GM19452 (cell line): ENCODE data around the gene WWOX.

Experiments
- ATAC-seq: cut with Tn5 transposase; IDR thresholded peaks from one replicate; pipeline ENCODE4 v1.9.1; 2021; ENCODE audit not compliant: unreplicated experiment

The WWOX gene

DNA sequence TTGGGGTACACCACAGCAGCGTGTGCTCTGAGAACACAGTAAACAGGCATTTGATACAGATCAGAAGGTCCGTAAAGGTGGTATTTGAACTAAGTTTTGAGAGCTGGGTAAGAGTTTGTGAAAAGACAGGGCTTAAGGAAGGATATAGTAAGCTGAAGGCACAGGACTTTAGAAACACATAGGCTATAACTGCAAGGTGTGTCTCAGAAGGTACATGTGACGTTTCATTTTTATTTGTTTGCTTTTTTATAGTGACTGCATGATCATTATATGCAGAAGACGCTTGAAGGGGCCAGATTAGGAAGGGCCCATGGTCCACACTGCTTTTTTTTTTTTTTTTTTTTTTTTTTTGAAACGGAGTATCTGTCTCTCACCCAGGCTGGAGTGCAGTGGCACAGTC lies 644.6 kb downstream of the WWOX start:
- ATAC-seq = no peak

DNA sequence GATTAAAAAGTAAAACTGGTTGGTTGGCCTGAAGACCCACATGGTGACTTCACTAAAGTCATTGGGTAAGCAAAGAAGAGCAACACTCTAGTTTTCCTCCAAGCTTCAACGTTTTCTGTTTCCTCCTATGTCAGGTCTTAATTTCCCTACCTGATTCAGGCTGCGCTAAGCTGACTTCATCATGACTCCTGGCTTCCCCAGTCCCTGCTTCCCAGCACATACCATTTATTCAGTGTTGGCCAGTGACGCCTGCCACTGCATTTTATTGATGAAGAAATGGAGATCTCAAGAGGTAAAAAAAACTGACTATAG lies 645.3 kb downstream of the WWOX start:
- ATAC-seq = no peak

DNA sequence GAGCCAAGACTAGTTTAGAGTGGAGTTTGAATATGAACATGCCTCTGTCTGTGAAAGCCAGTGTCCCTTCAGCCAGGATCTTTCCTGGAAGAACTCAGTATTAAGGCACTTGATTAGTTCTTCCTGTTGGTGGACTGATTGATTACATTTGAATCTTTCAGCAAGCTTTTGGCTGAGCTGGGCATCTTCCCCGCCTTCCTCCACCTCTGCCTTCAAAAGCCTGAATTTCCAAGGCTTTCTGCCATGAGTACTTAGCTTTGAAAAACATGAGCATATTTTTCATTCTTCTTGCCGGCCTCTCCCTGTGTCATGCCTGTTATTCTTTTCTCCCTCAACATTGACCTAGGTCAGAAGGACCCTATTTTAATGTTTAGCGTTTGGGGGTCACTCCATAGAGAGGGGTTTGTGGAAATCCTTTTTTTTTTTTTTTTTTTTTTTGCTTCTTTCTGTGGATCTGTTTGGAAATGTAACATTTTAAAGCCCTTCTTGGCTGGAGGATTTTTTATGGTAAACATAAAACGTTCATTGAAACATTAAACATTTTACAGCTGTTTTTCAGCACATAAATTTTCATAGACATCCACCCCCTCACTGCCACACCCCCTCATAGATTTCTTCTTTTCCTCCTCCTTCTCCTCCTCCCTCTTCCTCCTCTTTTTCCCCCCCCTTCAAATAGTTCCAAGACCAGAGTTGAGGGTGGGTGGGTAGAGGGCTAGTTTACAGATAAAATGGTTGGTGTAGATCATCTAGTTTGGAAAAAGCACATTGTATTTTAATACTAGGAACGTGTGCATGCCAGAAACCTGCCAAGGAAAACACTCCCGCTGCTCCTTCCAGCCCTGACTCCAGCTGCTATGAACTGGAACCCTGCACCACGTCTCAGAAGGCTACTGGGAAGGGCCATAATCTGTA lies 645.9 kb downstream of the WWOX start:
- no peak for ATAC-seq

DNA sequence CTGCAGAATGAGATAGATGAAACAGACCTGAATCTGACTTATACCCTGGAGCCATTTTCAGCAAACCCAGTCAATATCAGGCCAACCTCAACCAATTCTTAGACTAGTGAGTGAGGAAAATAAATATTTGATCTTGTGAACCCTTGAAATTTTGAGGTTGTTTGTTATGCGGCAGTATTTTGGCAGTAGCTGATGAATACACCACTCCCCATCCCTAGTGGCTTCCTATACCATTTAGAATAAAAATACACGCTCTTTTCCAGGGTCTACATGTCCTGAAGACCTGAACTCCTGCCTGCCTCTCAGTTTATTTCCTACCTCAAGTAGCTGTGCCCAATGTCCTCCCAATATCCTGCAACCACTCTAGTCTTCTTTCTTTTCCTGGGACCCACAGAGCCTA lies 647.3 kb downstream of the WWOX start:
- no peak for ATAC-seq

DNA sequence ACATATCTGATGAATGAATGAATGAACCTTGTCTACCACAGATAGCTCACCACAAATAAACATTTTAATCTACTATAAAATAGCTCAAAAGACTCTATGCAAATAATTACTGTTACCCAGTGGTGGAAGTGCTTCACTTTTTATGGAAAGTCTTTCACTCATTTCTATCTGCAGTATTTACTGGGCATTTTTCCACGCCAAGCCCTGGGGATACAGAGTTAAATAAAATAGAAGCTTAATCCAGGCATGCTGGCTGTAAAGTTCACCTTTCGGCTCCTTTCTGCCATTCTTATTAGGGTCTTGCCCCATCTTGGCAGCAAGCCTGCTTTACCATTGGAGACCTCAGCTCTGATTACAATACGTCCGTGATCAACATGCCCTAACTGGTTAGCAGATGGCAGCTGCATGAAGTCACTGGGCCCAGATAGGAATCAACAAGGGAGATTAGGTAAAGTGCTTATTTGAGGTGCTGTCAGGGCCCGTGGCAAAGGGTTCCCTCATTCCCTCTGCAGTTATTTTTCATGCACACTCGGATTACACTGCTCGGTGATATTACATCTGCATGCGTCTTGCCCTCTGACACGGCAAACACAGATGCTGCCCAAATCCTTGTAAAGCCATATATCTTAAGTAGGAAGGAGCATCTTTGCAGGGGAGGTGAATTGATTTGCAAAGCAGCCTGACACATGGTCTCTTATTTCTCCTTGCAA lies 648.9 kb downstream of the WWOX start:
- no peak for ATAC-seq

DNA sequence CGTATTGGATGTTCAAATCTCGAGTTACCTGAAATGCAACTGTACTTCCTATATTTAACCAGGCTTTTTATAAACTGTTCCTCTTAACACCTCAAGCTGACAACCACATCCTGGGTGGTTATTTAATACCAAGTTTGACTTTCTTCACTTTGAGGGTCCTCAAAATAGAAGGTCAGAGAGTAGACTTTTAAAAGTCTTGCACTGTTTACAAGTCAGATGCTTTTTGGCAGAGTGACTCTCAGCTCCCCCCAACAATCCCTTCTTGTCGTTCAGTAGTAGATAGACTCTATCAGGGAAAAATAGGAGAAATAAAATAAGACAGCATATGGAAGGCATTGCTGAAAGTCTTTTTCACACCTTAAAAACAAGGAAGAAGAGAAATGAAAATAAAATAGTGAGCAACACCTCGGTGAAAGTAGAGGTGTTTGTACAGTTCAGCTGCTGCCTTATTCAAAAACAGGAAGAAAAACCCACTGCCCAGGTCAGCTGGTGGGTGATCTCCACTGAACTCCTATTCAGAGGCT lies 650.4 kb downstream of the WWOX start:
- ATAC-seq = peak; percentile 86

DNA sequence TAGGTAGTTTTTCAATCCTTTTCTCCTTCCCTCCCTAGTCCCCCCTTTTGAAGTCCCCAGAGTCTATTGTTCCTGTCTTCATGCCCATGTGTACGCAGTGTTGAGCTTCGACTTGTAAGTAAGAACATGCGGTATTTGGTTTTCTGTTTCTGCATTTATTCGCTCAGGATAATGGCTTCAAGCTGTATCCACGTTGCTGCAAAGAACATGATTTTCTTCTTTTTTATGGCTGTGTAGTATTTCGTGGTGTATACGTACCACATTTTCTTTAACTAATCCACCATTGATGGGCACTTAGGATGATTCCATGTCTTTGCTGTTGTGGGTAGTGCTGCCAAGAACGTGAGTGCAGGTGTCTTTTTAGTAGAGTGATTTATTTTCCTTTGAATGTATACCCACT lies 651.2 kb downstream of the WWOX start:
- ATAC-seq = no peak

DNA sequence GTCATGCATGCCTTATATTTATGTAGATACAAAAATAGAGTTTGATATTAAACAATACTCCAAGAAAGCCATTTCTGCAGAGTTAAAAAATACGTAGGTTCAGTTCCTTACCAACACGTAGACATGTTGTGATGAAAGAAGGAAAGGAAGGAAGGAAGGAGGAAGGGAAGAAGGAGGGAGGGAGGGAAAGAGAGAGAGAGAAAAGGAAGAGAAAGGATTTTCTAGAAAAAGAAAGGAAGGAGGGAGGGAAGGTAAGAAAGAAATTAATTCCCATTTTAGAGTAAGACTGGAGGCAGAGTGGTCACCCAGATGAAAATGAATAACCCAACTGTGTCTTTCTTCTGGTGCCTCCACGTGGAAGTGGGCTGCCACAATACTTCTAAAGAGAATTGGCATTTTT lies 652.1 kb downstream of the WWOX start:
- no peak for ATAC-seq

DNA sequence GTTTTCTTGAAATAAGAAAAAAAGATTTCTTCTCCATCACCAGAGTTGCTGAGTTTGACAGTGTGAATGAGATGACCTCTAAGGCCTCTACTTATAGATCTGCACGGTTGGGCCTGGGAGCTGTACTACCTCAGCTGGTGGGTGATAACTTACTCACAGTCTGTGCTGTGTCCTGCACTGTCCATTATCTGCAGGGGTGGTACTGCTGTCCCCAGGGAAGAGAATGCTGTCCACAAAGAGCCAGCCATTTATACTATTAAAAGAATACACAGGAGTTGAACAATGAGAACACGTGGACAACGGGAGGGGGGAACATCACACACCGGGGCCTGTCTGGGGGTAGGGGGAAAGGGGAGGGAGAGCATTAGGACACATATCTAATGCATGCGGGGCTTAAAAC lies 655.3 kb downstream of the WWOX start:
- ATAC-seq = no peak

DNA sequence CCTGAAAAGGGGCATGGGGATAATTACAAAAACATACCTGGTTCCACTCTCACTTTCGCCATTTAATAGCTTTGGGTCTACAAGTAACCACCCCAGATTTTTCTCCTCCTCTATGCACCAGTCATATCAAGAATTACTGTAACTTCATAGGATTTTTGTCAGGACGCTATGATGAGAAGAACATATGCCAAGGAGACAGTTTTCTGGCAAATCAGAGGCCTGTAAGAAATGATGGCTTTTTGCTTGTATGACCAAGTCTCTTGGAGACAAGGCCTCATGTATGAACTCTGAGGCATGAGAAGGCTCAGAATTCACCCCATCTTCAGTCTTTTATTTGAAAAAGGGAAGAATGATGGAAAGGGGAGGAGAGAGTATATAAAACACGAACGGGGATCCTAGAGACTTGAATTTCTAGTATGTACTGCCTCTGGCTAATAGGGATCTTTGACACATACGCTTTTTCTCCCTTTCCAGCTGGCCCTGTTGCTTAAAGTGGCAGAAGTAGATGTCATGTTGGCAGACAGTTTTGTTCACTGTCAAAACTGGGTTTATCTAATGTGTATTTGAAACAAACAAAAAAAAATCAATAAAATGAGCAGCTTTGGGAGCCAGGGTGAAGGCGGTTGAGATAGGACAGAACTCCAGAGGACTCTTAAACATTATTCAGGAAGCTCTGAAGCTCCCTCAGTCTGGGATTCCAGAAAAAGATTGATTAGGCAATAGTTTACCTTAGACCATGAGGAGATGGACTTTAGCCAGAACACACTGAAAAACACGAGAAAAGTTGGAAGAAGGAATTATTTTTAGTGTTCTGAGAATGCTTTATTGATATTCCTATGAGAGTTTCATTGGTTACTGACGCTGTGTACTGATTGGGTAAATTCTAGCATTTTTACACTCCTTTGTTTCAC lies 656.6 kb downstream of the WWOX start:
- ATAC-seq = no peak

DNA sequence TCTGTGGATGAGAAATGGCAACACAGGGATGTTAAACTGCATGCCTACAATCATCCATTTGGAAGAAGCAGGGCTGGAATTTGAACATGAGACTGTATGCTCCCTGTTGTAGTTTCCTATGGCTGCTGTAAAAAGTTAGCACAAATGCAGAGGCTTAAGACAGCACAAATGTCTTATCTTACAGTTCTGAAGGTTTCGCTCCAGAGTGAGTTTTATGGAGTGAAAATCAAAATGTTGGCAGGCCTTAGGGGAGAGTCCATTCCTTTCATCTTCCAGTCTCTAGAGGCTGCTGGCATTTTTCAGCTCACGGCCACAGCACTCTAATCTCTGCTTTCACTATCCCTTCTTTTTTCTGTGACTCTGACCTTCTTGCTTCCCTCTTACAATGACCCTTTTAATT lies 660.1 kb downstream of the WWOX start:
- no peak for ATAC-seq

DNA sequence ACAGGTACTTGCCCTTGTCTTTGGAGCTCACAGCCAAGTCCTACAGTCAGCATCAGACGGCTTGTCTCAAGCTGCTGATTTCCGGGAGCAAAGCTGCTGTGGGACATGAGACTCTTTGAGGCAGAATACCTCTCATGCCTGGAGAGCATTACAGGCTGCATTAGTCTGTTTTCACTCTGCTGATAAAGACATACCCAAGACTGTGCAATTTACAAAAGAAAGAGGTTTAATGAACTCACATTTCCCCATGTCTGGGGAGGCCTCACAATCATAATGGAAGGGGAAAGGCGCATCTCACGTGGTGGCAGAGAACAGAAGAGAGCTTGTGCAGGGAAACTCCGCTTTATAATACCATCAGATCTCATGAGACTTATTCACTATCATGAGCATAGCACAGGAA lies 661.2 kb downstream of the WWOX start:
- ATAC-seq = no peak

DNA sequence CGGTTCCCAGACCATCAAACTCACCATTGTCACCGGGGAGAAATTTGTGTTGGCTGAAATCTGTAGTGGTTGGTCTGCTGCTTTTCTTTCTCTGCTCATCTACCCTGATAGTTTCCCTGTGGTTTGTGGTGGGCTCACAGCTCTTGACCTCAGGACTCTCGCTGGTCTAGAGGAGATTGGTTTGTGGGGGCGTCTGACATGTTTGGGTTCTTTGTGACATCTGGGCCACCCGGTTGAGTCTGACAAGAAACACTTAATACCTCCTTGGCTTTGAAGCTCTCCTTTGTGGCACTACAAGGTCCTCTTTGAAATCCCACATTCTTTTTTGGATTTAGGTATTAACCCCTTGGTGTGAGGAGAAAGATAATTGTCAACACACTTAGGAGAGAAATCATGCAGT lies 662.0 kb downstream of the WWOX start:
- peak; percentile 77 for ATAC-seq

DNA sequence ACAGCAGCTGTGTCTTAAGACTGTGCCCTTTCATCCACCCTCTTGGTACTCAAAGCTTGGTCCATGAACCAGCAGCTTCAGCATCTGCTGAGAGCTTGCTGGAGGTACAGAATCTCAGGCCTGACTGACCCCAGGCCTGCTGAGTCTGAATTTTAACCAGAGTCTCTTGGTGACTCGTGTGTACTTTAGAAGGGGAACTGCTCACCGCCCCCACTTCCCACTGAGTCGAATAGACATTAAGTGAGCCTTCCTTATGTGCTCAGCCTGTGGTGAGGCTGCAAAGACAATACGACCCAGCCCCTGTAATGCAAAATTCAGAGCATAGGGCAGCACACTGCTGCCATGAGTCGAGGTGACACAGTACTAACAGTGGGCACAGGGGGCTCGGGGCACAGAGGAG lies 662.8 kb downstream of the WWOX start:
- ATAC-seq = peak; percentile 68

DNA sequence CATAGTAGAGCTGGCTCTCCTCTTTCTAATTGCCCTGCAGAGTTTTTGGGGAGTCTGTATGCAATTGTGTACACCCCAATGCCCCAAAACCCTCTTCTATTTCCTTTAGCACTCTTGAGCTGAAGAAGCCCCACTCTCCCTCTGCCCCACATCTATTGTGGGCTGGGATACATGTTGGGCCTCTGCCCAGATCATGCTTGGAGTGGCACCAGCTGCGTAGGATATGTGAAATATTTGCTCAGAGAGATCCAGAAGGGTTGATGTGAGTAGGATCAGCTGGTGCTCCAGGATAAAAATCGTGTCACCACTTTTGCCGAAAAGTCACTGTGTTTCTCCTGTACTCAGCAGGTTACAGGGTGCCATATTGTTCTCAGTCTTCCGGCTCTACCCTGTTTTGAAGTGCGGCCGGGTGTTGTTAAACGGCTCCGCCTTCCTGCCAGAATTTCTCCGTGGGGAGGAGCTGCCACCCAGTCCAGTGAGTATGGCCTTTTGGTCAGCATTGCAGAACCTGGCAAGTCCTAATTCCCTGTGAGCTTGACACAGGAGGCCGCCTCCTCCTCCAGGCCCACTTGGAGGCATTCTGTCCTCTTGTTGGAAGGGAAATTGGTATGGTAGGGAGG lies 664.5 kb downstream of the WWOX start:
- ATAC-seq = no peak

DNA sequence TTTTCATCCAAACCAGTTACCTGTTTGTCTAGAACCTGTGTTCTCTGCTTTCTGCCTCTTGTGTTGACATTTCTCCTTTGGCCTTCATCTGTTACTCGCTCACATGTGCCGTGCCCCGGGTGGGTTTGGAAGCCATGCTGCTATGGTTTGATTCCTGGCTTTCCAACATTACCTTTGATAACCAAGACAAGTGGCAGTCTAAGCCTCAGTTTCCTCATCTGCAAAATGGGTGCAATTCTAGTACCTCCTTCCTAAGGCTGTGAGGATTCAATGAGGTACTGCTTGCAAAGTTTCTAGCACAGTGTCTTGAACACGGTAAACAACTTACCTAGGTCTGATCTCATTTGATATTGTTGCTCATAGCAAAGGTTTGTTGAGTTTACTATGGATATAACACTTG lies 665.0 kb downstream of the WWOX start:
- ATAC-seq = no peak

DNA sequence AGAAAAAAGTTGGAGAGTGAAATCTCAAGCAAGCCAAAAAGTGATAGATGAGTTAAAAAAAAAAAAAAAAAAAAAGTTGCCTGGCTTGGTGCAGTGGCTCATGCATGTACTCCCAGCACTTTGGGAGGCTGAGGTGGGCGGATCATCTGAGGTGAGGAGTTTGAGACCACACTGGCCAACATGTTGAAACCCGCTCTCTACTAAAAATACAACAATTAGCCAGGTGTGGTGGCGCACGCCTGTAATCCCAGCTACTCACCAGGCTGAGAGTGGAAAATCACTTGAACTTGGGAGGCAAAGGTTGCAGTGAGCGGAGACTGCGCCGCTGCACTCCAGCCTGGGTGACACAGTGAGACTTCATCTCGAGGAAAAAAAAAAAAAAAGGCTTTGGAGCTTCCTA lies 668.8 kb downstream of the WWOX start:
- ATAC-seq = no peak

DNA sequence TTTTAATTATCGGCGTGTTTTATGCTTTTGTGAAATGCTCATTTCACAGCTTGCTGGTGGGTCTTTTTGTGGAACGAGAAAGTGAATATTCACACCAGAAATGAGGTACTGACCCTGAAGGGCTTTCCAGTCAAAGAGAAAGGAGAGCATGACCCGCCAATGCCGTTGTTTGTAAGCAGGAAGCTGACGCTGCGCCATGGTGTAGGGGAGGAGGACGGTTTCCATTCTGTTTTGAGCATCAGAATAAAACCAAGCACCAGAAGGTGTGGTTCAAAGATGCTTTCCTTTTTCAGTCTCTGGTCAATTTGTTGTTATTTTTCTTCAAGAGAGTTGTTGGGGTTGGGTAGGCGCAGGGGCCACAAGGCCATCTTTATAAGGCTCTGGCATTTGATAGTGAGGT lies 669.3 kb downstream of the WWOX start:
- ATAC-seq = no peak

DNA sequence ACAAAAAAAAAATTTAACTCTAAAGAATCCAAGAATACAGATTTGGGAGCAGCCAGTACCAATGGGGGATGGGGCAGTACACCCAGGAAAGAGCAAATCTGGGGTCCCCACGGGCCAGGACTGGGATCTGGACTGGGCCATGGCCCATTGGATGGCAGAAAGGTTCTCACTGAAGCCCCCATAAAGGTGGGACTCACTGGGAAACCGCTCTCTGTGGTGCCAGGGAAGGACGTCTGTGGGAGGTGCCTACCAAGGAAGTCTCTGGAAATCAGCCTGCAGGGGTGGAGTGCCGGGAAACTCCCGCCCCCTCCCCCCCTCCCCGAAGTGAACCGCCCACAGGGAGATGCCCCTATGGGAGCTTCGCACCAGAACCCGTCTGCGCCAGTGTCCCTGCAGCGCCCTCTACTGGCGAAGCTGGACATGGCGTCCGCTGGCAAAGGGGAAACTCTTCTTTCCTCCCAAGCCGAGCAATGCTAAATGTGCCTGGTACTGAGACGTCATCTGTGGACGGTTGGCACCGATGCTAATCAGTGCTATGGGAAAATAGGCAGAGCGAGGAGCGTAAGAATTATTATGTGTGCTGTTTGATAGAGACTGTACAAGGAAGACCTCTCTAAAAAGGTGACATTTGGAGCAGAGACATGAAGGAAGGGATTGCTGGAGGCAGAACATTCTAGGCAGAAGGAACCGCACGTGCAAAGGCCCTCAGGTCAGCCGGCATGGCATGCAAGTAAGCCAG lies 671.1 kb downstream of the WWOX start:
- no peak for ATAC-seq

DNA sequence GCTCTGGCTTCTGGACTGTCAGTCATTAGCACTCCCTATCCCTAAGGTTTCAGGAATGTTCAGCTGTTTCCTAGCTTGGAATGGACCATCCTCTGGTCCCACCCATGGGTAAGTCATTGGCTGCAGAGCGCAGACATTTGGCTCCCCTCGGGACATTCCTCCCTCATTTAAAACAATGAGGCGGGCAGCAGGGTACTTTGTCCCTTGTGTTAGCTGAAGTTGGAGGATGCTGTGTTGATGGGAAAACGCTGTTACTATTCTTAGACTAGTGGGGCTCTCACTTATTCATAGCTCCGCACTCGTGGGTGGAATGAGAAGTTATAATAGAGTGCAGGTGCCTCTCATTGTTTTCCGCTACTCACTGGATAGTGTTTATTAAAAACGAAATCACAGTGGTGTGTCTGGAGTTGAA lies 673.8 kb downstream of the WWOX start:
- no peak for ATAC-seq
